C4-2B (cell line): Measurements from ENCODE around the gene NUTM2A.
"Not testable (repeated sequence)": the region's sequence is repeated elsewhere in the genome, so short reads cannot be mapped to it uniquely, and the experiment has no call there.

Experiments used
- CTCF ChIP-seq: fragments of 450-650 bp; conservative IDR thresholded peaks from 2 replicates; pipeline ENCODE4 v1.5.1; 2017; ENCODE audit warnings: mild to moderate bottlenecking
- ZFX ChIP-seq: fragments of 450-650 bp; IDR thresholded peaks from 2 replicates; pipeline ENCODE4 v1.6.1; 2017

GRCh38 chr10:87234854-87235253, 9.6 kb downstream of the NUTM2A start:
- not testable (repeated sequence) for TF ChIP-seq CTCF, ZFX
